GM21825 (cell line): ENCODE measurements around the gene UBALD2.
A peak's percentile ranks its signal among the peaks of the same experiment; 100 is the strongest.
"Not testable (repeated sequence)": the region's sequence is repeated elsewhere in the genome, so short reads cannot be mapped to it uniquely, and the experiment has no call there.

Experiments
- ATAC-seq: cut with Tn5 transposase; IDR thresholded peaks from one replicate; pipeline ENCODE4 v1.9.1; 2021; ENCODE audit warnings: mild to moderate bottlenecking, moderate library complexity; ENCODE audit not compliant: unreplicated experiment

The UBALD2 gene

DNA sequence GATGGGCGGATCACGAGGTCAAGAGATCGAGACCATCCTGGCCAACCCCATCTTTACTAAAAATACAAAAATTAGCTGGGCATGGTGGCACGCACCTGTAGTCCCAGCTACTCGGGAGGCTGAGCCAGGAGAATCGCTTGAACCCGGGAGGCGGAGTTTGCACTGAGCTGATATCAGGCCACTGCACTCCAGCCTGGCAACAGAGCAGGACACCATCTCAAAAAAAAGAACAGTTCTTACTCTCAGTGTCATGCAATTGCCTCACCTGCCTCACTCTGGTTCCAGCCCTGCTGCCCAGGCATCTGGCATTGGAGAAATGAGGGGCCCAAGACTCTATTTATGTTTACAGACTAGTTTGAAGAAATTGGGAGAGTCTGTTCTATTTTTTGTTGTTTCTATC lies 20.4 kb upstream of the UBALD2 start:
- not testable (repeated sequence) for ATAC-seq

DNA sequence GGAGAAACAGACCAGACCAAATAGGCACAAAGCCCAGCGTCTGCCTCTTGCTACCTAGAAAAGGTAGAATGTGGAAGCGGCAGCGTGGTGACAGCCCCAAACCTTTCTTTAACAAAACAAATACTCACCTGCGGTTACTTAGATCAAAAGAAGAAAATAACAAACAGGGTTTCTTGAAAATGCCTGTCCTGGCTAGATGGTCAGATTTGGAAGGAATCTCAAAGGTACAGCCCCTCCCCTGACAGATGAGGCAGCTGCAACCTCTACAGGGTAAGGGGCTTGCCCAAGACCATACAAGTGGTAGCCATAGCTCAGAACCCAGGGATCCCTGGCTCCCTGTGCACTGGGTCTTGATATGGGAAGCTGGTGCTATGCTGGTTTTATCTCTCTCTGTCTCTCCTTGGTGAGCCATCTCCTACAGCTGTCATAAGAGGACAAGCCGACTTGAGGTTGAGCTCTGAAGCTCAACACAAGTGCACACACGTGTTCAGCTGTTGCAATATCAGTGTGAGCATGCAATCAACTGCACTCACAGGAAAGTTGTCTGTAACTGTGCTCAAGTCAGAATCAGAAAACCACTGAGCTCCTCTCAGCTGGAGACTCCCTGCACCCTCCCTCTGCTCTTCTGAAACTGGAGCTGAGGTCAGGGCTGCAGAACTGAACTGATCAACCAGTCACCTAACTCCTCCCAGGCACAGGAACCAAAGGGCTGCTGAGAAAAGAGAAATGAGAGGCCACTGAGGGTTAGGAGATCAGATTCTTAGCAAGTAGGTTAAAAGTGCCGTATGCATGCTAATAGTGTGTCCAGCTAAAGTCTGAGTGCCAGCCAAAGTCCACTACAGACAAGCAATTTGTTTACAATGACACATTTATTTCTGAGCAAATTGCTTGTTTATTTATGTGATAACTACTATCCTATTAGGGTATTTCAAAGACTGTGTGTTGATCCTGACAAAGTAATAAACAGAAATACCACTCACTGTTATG lies 18.8 kb upstream of the UBALD2 start:
- ATAC-seq, result peak; percentile 92

DNA sequence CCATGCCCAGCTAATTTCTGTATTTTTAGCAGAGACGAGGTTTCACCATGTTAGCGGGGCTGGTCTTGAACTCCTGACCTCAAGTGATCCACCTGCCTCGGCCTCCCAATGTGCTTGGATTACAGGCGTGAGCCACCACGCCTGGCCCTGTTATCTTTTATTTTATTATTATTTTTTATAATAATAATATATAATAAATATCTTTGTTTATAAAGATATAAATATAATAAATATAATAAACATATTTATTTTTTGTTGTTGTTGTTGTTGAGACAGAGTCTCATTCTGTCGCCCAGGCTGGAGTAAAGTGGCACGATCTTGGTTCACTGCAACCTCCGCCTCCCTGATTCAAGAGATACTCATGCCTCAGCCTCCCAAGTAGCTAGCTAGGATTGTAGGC lies 17.8 kb upstream of the UBALD2 start:
- no peak for ATAC-seq

DNA sequence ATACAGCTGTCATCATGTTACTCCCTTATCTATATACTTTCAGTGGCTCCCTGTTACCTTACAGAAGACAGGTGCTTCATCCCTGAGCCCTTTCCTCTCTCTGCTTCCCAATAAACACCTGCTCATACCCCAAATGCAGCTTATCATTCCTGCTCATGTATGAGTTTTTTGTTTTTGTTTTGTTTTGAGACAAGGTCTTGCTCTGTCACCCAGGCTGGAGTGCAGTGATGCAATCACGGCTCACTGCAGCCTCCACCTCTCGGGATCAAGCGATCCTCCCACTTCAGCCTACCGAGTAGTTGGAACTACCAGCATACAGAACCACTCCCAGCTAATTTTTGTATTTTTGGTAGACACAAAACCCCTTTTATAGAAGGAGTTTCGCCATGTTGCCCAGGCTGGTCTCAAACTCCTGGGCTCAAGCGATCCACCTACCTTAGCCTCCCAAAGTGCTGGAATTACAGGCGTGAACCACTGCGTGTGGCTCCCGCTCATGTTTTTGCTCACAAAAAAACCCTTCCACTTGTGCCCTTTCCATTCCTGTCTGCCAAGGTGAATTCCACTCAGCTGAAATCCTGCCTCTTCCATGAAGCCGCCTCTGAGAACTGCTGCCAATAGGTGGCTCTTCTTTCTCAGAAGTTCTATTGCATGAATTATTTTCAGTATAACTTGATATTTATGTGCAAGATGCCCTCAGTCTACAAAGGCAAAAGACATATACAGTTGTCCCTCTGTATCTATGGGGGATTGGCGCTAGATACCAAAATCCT lies 16.9 kb upstream of the UBALD2 start:
- no peak for ATAC-seq

DNA sequence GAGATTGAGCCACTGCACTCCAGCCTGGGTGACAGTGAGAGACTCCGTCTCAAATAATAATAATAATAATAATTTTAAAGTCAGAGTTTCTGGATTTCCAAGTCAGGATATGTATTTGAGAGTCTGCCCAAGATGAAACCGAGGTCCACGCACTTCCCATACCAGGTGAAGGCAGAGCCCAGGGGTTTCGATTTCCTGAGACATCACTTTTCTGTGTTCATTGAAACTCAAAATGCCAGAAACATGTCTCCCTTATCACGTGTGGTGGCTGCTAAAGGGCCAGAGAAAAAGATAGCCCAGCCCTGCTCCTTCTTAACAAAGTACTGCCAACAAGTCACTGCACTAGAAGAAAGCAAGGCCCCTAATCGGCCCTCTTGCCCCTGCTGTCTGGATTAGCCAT lies 15.0 kb upstream of the UBALD2 start:
- ATAC-seq, result no peak

DNA sequence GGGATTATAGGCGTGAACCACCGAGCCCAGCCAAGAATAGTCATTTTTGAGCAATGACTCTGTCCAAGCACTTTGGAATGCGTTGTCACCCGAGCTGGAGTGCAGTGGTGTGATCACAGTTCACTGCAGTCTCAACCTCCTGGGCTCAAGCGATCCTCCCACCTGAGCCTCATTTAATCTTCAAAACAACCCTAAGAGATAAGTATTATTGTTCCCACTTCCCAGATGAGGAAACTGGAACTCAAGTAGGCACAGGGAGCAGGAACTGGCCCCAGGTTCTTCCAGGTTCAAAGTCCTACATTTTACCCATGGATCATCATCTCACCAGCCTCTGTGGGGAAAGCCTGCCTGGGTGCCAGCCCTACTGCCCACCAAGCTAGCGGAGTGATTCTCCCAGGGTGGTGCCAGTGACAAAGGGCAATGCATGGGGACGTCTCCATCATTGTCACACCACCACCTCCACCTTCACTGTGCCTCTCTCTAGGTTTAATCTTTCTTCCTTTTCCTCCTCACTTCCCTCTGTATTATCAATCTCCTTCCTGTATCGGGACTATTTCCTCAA lies 13.6 kb upstream of the UBALD2 start:
- ATAC-seq, result no peak

DNA sequence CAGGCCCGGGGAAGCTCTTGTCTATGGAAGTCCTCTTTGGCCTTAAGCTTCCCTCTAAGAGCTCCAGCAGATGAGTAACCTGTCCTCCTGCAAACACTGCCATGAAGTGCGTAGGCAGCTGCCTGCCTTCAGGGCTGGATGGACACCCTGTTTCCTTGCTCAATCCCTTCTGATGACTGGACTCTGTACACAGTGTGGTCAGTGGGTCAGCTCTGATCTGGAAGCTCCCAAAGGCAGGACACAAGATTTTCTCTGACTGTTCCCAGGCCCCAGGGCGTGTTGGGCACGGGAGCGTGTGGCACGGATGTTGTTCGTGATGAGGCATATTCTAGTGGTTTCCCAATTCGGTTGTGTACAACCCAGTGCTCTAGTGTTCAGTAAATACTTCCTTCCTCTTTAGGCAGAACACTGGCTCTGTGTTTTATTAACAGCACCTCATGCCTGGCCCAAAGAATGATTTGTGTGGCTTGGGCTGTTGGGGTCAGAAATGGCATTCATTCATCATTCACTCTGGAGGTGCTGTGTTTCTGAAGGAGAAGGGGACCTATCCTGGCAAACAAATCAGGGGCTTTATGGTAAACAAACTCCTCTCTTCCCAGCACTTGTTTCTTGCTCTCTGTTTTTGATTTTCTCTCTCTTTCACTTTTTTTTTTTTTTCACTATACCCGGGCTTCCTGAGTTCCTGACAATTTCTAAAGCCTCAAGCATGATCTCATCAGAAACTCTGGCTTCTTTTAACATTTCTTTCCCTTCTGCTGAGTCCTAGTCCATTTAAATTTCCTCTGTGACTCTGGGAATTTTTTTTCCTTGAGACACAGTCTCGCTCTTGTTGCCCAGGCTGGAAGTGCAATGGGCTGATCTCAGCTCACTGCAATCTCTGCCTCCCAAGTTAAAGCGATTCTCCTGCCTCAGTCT lies 12.9 kb upstream of the UBALD2 start:
- peak; percentile 66 for ATAC-seq

DNA sequence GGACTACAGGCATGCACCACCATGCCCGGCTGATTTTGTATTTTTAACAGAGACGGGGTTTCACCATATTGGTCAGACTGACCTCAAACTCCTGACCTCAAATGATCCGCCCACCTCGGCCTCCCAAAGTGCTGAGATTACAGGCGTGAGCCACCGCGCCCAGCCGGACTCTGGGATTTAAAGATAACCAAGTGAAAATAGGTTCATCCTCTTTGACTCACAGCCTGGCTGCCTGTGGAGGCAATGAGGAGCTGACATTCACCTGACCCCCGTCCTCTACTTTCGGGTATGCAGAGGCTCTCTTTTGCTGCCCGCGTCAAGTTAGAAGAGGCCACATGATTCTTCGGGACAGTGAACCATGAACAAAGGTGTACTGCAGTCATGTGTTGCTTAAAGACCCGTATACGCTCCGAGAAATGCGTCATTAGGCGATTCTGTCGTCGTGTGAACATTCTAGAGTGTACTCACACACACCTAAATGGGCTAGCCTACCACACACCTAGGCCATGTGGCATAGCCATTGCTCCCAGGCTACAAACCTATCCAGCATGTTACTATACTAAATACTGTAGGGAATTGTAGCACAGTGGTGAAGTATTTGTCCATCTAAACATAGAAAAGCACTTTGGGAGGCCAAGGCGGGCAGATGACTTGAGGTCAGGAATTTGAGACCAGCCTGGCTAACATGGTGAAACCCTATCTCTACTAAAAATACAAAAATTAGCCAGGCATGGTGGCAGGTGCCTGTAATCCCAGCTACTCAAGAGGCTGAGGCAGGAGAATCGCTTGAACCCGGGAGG lies 12.0 kb upstream of the UBALD2 start:
- not testable (repeated sequence) for ATAC-seq

DNA sequence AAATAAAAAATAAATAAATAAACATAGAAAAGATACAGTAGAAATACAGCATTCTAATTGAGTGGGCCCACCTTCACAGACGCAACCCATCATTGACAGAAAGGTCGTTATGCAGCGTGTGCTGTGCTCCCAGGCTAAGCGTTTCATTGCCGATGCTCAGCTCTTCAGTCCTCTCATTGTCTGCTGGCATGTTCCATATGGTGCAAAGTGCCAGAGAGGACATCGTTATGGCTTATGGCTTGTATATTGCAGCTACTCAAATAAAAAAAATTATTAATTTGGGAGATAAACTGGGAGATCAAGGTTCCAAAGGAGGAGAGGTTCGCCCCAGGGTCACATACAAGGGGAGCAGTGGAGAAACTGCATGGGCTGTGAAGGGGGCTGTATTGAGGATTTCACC lies 11.3 kb upstream of the UBALD2 start:
- no peak for ATAC-seq

DNA sequence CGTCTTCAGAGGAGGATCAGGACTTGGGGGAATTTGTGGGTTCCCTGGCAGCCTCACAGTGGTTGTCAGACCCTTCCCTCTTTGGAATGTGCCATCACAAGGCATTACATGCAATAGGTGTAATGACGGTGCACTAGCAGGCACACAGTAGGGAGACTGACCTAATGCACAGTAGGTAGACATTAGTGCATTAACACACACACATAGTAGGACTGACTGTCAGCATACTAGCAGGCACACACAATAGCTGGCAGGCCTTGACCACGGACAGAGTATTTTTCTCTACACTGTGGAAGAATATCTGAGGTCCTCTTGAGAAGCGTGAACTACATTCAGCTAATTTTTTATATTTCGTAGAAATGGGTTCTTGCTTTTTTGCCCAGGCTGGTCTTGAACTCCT lies 10.9 kb upstream of the UBALD2 start:
- no peak for ATAC-seq

DNA sequence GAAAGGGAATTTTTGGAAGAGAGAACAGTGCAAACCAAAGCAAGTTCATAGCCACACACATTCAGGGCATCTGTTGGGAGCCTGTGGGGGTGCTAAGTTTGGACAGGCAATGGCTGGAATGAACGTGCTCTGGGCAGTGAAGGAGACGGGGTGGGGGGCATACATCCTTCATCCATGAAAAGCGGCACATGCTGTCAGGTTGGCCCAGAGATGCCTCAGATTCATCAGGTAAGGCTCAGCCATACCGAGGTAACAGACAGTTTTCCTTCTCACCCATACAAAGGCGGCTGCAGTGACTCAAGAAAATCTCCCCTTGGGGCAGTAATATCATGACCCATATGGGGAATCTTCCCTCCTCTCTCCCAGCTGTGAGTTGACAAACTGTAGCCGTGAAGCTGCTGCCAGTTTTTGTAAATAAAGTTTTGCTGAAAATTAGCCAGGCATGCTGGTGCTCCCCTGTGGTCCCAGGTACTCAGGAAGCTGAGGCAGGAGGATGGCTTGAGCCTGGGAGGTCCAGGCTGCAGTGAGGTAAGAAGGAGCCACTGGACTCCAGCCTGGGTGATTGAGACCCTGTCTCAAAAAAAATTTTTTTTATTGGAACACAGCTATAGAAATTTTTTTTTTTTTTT lies 9.2 kb upstream of the UBALD2 start:
- no peak for ATAC-seq

DNA sequence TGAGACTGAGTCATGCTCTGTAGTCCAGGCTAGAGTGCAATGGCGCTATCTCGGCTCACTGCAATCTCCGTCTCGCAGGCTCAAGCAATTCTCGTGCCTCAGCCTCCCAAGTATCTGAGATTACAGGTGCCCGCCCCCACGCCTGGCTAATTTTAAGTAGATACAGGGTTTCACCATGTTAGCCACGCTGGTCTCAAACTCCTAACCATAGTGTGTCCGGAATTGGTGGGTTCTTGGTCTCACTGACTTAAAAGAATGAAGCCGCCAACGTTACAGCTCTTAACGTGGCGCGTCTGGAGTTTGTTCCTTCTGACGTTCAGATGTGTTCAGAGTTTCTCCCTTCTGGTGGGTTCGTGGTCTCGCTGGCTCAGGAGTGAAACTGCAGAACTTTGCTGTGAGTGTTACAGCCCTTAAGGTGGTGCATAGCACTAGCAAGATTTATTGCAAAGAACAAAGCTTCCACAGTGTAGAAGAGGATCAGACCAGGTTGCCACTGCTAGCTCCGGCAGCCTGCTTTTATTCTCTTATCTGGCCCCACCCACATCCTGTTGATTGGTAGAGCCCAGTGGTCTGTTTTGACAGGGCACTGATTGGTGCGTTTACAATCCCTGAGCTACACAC lies 8.6 kb upstream of the UBALD2 start:
- ATAC-seq, result not testable (repeated sequence)

DNA sequence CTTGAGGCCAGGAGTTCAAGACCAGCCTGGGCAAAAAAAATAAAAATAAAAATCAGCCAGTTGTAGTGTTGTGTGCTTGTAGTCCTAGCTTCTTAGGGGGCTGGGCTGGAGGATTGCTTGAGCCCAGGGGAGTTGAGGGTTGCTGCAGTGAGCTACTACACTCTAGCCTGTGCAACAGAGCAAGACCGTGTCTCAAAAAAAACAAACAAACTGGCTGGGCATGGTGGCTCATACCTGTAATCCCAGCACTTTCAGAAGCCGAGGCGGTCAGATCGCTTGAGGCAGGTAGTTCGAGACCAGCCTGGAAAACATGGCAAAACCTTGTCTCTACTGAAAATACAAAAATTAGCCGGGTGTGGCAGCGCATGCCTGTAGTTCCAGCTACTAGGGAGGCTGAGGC lies 4.9 kb upstream of the UBALD2 start:
- ATAC-seq, result no peak

DNA sequence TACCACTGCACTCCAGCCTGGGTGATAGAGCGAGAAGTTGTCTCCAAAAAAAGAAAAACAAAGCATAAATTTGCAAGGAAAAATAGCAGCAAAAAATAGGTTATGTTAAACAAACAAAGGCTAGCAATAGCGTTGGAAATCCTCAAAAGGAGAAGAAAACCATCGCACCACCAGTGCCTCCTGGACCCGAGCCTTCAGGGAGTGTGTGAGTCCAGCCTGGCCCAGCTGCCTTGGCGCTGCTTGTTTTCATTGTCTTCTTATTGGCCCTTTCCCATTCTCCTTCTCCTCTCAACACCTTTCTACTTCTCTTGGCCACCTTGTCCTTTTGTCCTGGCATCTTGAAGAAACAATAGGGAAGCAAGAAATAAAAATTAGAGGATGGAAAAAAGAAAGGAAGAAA lies 4.5 kb upstream of the UBALD2 start:
- no peak for ATAC-seq

DNA sequence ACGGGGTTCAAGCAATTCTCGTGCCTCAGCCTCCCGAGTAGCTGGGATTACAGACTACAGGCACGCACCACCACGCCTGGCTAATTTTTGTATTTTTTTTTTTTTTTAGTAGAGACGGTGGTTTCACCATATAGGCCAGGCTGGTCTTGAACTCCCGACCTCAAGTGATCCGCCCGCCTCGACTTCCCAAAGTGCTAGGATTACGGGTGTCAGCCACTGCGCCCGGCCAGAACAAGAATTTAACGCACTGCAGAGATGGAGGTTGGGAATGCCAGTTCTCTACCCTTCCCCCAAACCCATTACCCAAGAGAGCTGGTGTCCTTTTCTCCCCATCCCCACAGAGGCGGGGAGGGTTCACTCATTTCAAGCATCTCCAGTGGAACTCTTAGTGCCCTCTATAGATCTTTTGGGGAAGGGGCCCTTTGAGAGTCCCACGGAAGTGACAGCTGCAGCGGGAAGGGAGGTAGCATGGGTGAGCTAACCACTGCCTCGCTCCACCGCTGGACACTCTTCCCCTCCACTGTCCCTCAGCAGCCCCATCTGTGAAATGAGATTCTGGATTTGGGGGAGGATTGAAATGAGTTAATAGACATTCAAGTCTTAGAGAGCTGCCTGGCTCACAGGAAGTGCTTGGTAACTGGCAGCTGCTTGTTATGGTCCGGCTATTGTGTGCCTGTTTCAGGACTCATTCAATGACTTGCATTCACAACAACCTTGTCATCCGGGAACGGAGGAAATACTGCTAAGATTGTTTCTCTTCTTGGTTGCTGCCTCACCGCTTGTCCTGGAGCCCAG lies 3.5 kb upstream of the UBALD2 start:
- ATAC-seq, result no peak

DNA sequence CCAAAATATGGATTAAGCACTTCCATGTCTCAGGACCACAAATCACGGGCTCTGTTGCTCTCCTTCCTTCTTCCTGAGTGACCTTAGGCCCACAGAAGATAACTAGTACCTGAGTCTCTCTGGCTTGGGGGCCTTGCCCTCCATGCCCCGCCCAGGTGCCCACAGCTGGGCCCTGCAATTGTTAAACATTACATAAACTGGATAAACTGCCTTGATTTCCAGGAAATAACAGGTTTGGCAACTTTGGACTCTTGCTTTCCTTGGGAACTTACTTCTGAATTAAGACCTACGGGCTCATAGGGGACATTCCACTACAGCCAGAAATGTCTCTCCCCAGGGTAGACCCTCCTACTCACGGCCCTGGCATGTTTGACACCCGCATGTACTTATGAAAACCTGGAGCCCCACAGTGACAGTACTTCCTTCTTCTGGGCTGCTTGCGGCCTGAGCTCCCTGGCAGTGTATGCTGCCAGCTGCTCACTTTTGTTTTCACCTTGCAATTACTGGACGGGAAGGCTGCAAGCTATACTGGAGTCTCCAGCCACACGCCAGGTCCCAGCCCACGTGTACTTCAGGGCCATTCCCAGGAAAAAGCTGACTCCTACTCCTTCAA lies 2.3 kb upstream of the UBALD2 start:
- ATAC-seq, result no peak

DNA sequence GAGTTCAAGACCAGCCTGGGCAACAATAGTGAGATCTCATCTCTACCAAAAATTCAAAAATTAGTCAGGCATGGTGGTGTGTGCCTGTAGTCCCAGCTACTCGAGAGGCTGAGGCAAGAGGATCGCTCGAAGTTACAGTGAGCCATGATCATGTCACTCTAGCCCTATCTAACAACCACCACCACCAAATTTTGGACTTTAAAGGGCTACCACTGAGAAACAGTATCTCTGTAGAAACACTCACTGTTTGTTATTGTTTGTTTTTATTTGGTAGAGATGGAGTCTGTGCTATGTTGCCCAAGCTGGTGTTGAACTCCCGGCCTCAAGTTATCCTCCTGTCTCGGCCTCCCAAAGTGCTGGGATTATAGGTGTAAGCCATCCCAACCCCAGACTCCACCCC lies 1.3 kb upstream of the UBALD2 start:
- no peak for ATAC-seq

DNA sequence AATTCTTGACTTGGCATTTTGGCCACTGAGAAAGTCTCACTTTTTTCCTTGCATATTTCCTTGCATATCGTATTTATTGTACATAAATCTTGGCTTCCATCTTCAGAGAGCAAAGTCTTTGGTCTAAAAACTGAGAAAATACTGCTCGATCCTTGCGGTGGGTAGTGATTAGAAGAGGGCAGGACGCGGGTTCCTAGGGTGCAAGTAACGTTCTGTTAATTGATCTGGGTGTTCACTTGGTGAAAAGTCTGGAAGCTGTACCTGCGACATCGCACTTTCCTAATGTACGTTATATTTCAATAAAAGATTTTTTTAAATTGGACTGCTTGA lies 758 bp upstream of the UBALD2 start:
- no peak for ATAC-seq
